A549 (cell line): ENCODE data around the gene STARD13. TPM values are rescaled to one million over a fixed set of nuclear protein-coding genes. Genes with fewer than 3 reads are reported as not detected.

Experiments
- ATAC-seq, 2 experiments: fragments of 200-7000 bp in 1 of 2; fragments of >200 bp in 1 of 2; cut with Nextera tagmentation in 1 of 2; cut with Tn5 transposase in 1 of 2; 3 replicates each; pipeline versions ENCODE4 v1.8.0 to v1.9.1; 2018 to 2020; ENCODE audit warnings: mild to moderate bottlenecking in 1 of 2, moderate library complexity in 1 of 2
- CTCF ChIA-PET: fragments of 300-600 bp; sonication (Branson Sonifier 250); formaldehyde crosslinking; extraction: SDS; loops from one replicate; lab custom pipeline; 2021; ENCODE audit warnings: antibody characterized with exemption, inconsistent platforms; lab: Yijun Ruan, JAX
- POLR2A ChIA-PET: fragments of 350-600 bp; formaldehyde crosslinking; extraction: SDS; loops from one replicate; lab custom pipeline; 2021; ENCODE audit warnings: antibody characterized with exemption, inconsistent platforms; lab: Yijun Ruan, JAX
- DNase-seq, 2 experiments: peaks; one replicate each; pipeline versions ENCODE4 v3.0.0 to v3.0.0-alpha.2; 2011 to 2016; ENCODE audit warnings: low read depth in 1 of 2, low spot score in 1 of 2
- FAIRE-seq: peaks from 2 replicates; lab custom pipeline; 2011; peaks lifted over from hg19 to GRCh38; lab: Jason Lieb, UNC
- H3K27ac ChIP-seq, 2 experiments: fragments of >200 bp; sonication (Bioruptor Twin); formaldehyde crosslinking; 3 replicates each; pipeline ENCODE4 v1.5.1; 2016 to 2017
- H3K4me1 ChIP-seq: fragments of >200 bp; sonication (Bioruptor Twin); formaldehyde crosslinking; 3 replicates; pipeline ENCODE4 v1.6.1; 2016
- H3K4me2 ChIP-seq: fragments of >200 bp; sonication (Bioruptor Twin); formaldehyde crosslinking; 3 replicates; pipeline ENCODE4 v1.6.1; 2016
- H3K4me3 ChIP-seq: fragments of >200 bp; sonication (Bioruptor Twin); formaldehyde crosslinking; 3 replicates; pipeline ENCODE4 v1.5.1; 2016
- H3K9me3 ChIP-seq: fragments of >200 bp; sonication (Bioruptor Twin); formaldehyde crosslinking; 3 replicates; pipeline ENCODE4 v1.6.1; 2016
- BHLHE40 ChIP-seq: IDR thresholded peaks from 2 replicates; pipeline ENCODE4 v1.6.1; 2012; ENCODE audit warnings: low read depth, low read length, inconsistent platforms
- CBX2 ChIP-seq: fragments of 200-600 bp; sonication (generic); IDR thresholded peaks from 2 replicates; pipeline ENCODE4 v1.6.1; 2016; ENCODE audit warnings: low read depth, mild to moderate bottlenecking, borderline replicate concordance
- CBX8 ChIP-seq: fragments of 200-600 bp; sonication (generic); IDR thresholded peaks from 2 replicates; pipeline ENCODE4 v1.6.1; 2016
- CHD2 ChIP-seq: fragments of 150-350 bp; IDR thresholded peaks from 2 replicates; pipeline ENCODE4 v1.6.1; 2014; ENCODE audit warnings: low read length; ENCODE audit not compliant: partially characterized antibody
- CHD4 ChIP-seq: fragments of 200-600 bp; sonication (generic); IDR thresholded peaks from 2 replicates; pipeline ENCODE4 v1.6.1; 2016; ENCODE audit warnings: antibody characterized with exemption, mild to moderate bottlenecking, borderline replicate concordance
- EHF ChIP-seq: fragments of 250-450 bp; sonication (Bioruptor Pico); IDR thresholded peaks from 2 replicates; pipeline ENCODE4 v1.5.0; 2020; ENCODE audit warnings: mild to moderate bottlenecking
- EP300 ChIP-seq, 2 experiments: fragments of >200 bp; sonication (Bioruptor Twin); formaldehyde crosslinking; IDR thresholded peaks; 2 replicates in 1 of 2; 3 replicates in 1 of 2; pipeline ENCODE4 v1.6.1; 2016 to 2017
- FOXS1 ChIP-seq: fragments of 250-450 bp; sonication (Bioruptor Pico); IDR thresholded peaks from 2 replicates; pipeline ENCODE4 v1.5.0; 2020; ENCODE audit warnings: mild to moderate bottlenecking, moderate library complexity
- GATA3 ChIP-seq: IDR thresholded peaks from 2 replicates; pipeline ENCODE4 v1.6.1; 2012; ENCODE audit warnings: borderline replicate concordance
- HOXA7 ChIP-seq: fragments of 250-450 bp; sonication (Bioruptor Pico); IDR thresholded peaks from 2 replicates; pipeline ENCODE4 v1.5.0; 2020; ENCODE audit warnings: mild to moderate bottlenecking, moderate library complexity
- HOXB5 ChIP-seq: fragments of 250-450 bp; sonication (Bioruptor Pico); IDR thresholded peaks from 2 replicates; pipeline ENCODE4 v1.5.0; 2020; ENCODE audit warnings: mild to moderate bottlenecking, moderate library complexity
- MAZ ChIP-seq: fragments of 150-350 bp; IDR thresholded peaks from 2 replicates; pipeline ENCODE4 v1.6.1; 2014; ENCODE audit warnings: antibody characterized with exemption, low read depth, low read length, borderline replicate concordance
- MYC ChIP-seq: IDR thresholded peaks from 2 replicates; pipeline ENCODE4 v1.6.1; 2012; ENCODE audit warnings: mild to moderate bottlenecking, inconsistent platforms, low read length, improper control_type of control experiment, borderline replicate concordance
- NPAS2 ChIP-seq: fragments of 250-450 bp; sonication (Bioruptor Pico); IDR thresholded peaks from 2 replicates; pipeline ENCODE4 v1.8.0; 2022; ENCODE audit warnings: mild to moderate bottlenecking, moderate library complexity, borderline replicate concordance
- POLR2A ChIP-seq: IDR thresholded peaks from 2 replicates; pipeline ENCODE4 v1.6.1; 2012; ENCODE audit warnings: mild to moderate bottlenecking, low read length
- POLR2AphosphoS2 ChIP-seq: conservative IDR thresholded peaks from 2 replicates; pipeline ENCODE4 v1.6.1; 2012; ENCODE audit warnings: low read length, improper control_type of control experiment, inconsistent platforms
- RARB ChIP-seq: fragments of 250-450 bp; sonication (Bioruptor Pico); IDR thresholded peaks from 2 replicates; pipeline ENCODE4 v1.8.0; 2021; ENCODE audit warnings: mild to moderate bottlenecking, moderate library complexity
- TFCP2L1 ChIP-seq: fragments of 250-450 bp; sonication (Bioruptor Pico); IDR thresholded peaks from 2 replicates; pipeline ENCODE4 v1.5.0; 2021; ENCODE audit warnings: mild to moderate bottlenecking
- TP53 ChIP-seq: fragments of 250-450 bp; sonication (Bioruptor Pico); IDR thresholded peaks from 2 replicates; pipeline ENCODE4 v1.5.0; 2021; ENCODE audit warnings: mild to moderate bottlenecking, moderate library complexity
- ZC3H11A ChIP-seq: fragments of 450-650 bp; IDR thresholded peaks from 2 replicates; pipeline ENCODE4 v1.6.1; 2014; ENCODE audit warnings: antibody characterized with exemption, mild to moderate bottlenecking
- ZFP36 ChIP-seq: fragments of 450-650 bp; IDR thresholded peaks from 2 replicates; pipeline ENCODE4 v1.6.1; 2014; ENCODE audit warnings: borderline replicate concordance; ENCODE audit not compliant: partially characterized antibody
- ZNF302 ChIP-seq: fragments of 250-450 bp; sonication (Bioruptor Pico); IDR thresholded peaks from 2 replicates; pipeline ENCODE4 v1.9.0; 2021; ENCODE audit warnings: inconsistent platforms, mild to moderate bottlenecking, moderate library complexity
- ZSCAN20 ChIP-seq: fragments of 250-450 bp; sonication (Bioruptor Pico); IDR thresholded peaks from 2 replicates; pipeline ENCODE4 v1.8.0; 2022; ENCODE audit warnings: mild to moderate bottlenecking, moderate library complexity
- WGBS: methylation state at CpG from one replicate; pipeline ENCODE4 v1.1.6; 2017; ENCODE audit errors: missing lambda C conversion rate; 5-methylcytosine and 5-hydroxymethylcytosine counted together
- polyA plus RNA-seq, 4 experiments: library from polyadenylated mRNA; depleted of rRNA in 3 of 4; stranded (reverse); fragments of >200 nt; fragmentation: RNase III in 1 of 4; extraction: RNeasy Plus Mini Kit Qiagen cat#74134 plus additional on column Dnase treatment in 1 of 4; gene quantifications; 2 replicates in 3 of 4; 3 replicates in 1 of 4; pipeline ENCODE4 v1.2.3, GENCODE V29; 2011 to 2017
- TF ChIP-seq, protein P1 (sequence below): fragments of >200 bp; sonication (Bioruptor Twin); formaldehyde crosslinking; IDR thresholded peaks from 3 replicates; pipeline ENCODE4 v1.5.1; 2016
- TF ChIP-seq, protein P2 (sequence below): IDR thresholded peaks from 2 replicates; pipeline ENCODE4 v1.6.1; 2012
- TF ChIP-seq, protein P3 (sequence below): fragments of 150-350 bp; IDR thresholded peaks from 2 replicates; pipeline ENCODE4 v1.6.1; 2014; ENCODE audit warnings: low read depth, mild to moderate bottlenecking, low read length
- TF ChIP-seq, protein P4 (sequence below): fragments of 200-600 bp; sonication (generic); IDR thresholded peaks from 2 replicates; pipeline ENCODE4 v1.6.1; 2016; ENCODE audit warnings: antibody characterized with exemption, mild to moderate bottlenecking, moderate library complexity
- TF ChIP-seq, protein P5 (sequence below): fragments of 250-450 bp; sonication (Bioruptor Pico); IDR thresholded peaks from 2 replicates; pipeline ENCODE4 v1.5.0; 2021; ENCODE audit warnings: mild to moderate bottlenecking, moderate library complexity, borderline replicate concordance

The STARD13 gene
- polyA plus RNA-seq, 2 of the 4 experiments (the other 2 are of a cell fraction) = 2.4 to 2.8 TPM

DNA sequence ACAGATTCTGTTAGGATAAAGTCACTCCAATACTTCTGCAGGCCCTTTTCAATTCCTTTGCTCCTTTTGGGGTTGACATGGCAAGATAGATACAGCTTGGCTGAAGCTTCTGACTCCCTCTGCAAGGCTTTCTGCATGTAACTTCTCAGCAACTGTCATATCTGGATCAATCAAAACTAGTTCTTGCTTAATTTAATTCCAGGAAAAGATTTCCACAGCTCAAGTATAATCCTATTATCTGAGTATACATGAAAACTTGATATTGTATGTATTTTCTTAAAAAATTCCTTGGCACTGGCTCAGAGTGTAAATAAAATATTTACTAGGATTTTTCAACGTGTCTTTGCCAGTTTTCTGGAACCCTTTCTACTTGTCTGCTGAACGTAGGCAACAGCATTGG, 109.6 kb downstream of the STARD13 start:
- ATAC-seq (no peak), FAIRE-seq (no peak), DNase-seq (no peak)
- H3K4me2 ChIP-seq = no peak overlapping the region
- ChIA-PET POLR2A (no interaction called here), CTCF (no interaction called here)
- no peak for TF ChIP-seq EHF
- TF ChIP-seq, protein P1, sequence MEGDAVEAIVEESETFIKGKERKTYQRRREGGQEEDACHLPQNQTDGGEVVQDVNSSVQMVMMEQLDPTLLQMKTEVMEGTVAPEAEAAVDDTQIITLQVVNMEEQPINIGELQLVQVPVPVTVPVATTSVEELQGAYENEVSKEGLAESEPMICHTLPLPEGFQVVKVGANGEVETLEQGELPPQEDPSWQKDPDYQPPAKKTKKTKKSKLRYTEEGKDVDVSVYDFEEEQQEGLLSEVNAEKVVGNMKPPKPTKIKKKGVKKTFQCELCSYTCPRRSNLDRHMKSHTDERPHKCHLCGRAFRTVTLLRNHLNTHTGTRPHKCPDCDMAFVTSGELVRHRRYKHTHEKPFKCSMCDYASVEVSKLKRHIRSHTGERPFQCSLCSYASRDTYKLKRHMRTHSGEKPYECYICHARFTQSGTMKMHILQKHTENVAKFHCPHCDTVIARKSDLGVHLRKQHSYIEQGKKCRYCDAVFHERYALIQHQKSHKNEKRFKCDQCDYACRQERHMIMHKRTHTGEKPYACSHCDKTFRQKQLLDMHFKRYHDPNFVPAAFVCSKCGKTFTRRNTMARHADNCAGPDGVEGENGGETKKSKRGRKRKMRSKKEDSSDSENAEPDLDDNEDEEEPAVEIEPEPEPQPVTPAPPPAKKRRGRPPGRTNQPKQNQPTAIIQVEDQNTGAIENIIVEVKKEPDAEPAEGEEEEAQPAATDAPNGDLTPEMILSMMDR = no peak
- no peak for TF ChIP-seq MYC
- no peak for TF ChIP-seq CHD2
- no peak for TF ChIP-seq POLR2A
- TF ChIP-seq CBX2 = no peak
- no peak for TF ChIP-seq RARB
- TF ChIP-seq EP300 (IDR thresholded peaks at IDR 0.05) = no peak
- no peak for TF ChIP-seq GATA3
- TF ChIP-seq, protein P2, sequence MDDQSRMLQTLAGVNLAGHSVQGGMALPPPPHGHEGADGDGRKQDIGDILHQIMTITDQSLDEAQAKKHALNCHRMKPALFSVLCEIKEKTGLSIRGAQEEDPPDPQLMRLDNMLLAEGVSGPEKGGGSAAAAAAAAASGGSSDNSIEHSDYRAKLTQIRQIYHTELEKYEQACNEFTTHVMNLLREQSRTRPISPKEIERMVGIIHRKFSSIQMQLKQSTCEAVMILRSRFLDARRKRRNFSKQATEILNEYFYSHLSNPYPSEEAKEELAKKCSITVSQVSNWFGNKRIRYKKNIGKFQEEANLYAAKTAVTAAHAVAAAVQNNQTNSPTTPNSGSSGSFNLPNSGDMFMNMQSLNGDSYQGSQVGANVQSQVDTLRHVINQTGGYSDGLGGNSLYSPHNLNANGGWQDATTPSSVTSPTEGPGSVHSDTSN = no peak
- TF ChIP-seq, protein P3, sequence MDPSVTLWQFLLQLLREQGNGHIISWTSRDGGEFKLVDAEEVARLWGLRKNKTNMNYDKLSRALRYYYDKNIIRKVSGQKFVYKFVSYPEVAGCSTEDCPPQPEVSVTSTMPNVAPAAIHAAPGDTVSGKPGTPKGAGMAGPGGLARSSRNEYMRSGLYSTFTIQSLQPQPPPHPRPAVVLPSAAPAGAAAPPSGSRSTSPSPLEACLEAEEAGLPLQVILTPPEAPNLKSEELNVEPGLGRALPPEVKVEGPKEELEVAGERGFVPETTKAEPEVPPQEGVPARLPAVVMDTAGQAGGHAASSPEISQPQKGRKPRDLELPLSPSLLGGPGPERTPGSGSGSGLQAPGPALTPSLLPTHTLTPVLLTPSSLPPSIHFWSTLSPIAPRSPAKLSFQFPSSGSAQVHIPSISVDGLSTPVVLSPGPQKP = no peak
- TF ChIP-seq ZSCAN20 = no peak
- no peak for TF ChIP-seq TP53 (CRISPR knock-in tag)
- no peak for TF ChIP-seq HOXB5 (CRISPR knock-in tag)
- TF ChIP-seq NPAS2 = no peak
- TF ChIP-seq ZFP36 = no peak
- no peak for TF ChIP-seq TFCP2L1 (CRISPR knock-in tag)
- TF ChIP-seq FOXS1 = no peak
- no peak for TF ChIP-seq BHLHE40
- WGBS = 43% methylated on average over 2 of the region's 2 CpGs
- no peak overlapping the region for H3K27ac ChIP-seq
- no peak overlapping the region for H3K4me3 ChIP-seq
- no peaks in the 10 kb centered on the region for H3K4me1 ChIP-seq
- no peaks in the 10 kb centered on the region for H3K9me3 ChIP-seq

DNA sequence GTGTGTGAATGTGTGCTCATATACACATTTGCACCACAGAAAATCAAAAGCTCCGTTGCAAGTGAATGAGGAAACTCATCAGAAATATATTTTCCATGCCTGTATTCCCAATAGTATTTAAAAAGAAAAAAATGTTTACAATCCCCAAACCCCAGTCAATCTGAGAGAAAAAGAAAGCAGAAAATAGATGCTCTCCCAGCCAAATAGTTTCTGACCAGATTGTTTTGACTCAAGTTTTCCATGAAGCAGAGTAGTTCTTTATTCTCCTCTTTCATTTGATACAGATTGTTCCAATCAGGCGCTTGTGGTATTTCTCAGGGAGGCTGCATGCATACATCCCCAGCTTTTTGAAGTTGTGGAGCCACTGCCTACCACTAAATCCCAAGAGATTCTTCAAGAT, 110.6 kb downstream of the STARD13 start:
- POLR2A ChIA-PET = no interaction called here
- DNase-seq (no peak), FAIRE-seq (no peak), ATAC-seq (no peak)
- WGBS = 91% methylated on average over 2 of the region's 2 CpGs
- CTCF ChIA-PET = no interaction called here
- Histone ChIP-seq H3K4me2 (no peak overlapping the region), H3K27ac (no peak overlapping the region), H3K9me3 (no peaks in the 10 kb centered on the region), H3K4me3 (no peak overlapping the region), H3K4me1 (no peaks in the 10 kb centered on the region)
- TF ChIP-seq, protein P2 = no peak
- TF ChIP-seq POLR2AphosphoS2 = no peak
- TF ChIP-seq, protein P4, sequence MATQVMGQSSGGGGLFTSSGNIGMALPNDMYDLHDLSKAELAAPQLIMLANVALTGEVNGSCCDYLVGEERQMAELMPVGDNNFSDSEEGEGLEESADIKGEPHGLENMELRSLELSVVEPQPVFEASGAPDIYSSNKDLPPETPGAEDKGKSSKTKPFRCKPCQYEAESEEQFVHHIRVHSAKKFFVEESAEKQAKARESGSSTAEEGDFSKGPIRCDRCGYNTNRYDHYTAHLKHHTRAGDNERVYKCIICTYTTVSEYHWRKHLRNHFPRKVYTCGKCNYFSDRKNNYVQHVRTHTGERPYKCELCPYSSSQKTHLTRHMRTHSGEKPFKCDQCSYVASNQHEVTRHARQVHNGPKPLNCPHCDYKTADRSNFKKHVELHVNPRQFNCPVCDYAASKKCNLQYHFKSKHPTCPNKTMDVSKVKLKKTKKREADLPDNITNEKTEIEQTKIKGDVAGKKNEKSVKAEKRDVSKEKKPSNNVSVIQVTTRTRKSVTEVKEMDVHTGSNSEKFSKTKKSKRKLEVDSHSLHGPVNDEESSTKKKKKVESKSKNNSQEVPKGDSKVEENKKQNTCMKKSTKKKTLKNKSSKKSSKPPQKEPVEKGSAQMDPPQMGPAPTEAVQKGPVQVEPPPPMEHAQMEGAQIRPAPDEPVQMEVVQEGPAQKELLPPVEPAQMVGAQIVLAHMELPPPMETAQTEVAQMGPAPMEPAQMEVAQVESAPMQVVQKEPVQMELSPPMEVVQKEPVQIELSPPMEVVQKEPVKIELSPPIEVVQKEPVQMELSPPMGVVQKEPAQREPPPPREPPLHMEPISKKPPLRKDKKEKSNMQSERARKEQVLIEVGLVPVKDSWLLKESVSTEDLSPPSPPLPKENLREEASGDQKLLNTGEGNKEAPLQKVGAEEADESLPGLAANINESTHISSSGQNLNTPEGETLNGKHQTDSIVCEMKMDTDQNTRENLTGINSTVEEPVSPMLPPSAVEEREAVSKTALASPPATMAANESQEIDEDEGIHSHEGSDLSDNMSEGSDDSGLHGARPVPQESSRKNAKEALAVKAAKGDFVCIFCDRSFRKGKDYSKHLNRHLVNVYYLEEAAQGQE = no peak
- TF ChIP-seq CHD4 = no peak
- no peak for TF ChIP-seq ZC3H11A
- TF ChIP-seq ZNF302 (CRISPR knock-in tag) = no peak
- TF ChIP-seq MAZ = no peak
- TF ChIP-seq, protein P5, sequence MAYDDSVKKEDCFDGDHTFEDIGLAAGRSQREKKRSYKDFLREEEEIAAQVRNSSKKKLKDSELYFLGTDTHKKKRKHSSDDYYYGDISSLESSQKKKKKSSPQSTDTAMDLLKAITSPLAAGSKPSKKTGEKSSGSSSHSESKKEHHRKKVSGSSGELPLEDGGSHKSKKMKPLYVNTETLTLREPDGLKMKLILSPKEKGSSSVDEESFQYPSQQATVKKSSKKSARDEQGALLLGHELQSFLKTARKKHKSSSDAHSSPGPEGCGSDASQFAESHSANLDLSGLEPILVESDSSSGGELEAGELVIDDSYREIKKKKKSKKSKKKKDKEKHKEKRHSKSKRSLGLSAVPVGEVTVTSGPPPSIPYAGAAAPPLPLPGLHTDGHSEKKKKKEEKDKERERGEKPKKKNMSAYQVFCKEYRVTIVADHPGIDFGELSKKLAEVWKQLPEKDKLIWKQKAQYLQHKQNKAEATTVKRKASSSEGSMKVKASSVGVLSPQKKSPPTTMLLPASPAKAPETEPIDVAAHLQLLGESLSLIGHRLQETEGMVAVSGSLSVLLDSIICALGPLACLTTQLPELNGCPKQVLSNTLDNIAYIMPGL (CRISPR knock-in tag) = no peak
- no peak for TF ChIP-seq RARB
- no peak for TF ChIP-seq BHLHE40
- no peak for TF ChIP-seq HOXA7 (CRISPR knock-in tag)
- TF ChIP-seq CBX8 = no peak
